ENCODE results near the gene NUDT7.

- TF ChIP-seq CTCF (IDR thresholded peaks at IDR 0.05): no peak
- no peak for TF ChIP-seq POLR2A (IDR thresholded peaks at IDR 0.05)
Observed at GRCh38 chr16:77711775-77712174, 10.5 kb upstream of the NUDT7 start.

All from heart left ventricle (tissue), 13 donors.